ENCODE measurements around the gene LUC7L3. TPM values are rescaled to one million over a fixed set of nuclear protein-coding genes. Genes with fewer than 3 reads are reported as not detected.

Gene LUC7L3
- total RNA-seq, 4 donors from 2014 or later: 62.8 to 984 (median 159) TPM

DNA sequence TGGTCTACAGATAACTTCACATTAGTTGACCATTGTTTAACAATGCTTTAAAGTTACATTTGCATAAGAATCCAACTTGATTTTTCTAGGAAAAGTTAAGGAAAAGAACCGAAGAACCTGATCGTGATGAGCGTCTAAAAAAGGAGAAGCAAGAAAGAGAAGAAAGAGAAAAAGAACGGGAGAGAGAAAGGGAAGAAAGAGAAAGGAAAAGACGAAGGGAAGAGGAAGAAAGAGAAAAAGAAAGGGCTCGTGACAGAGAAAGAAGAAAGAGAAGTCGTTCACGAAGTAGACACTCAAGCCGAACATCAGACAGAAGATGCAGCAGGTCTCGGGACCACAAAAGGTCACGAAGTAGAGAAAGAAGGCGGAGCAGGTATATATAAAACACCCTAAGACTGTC lies 26.2 kb downstream of the LUC7L3 start:
- Histone ChIP-seq H3K27ac (no peak overlapping the region), H3K4me1 (no peaks in the 10 kb centered on the region), H3K27me3 (no peaks in the 10 kb centered on the region), H3K36me3 (peaks cover 2 to 95% (median 49%) of the 10 kb centered on the region in 4 donors), H3K9me3 (no peaks in the 10 kb centered on the region), H3K4me3 (no peak overlapping the region)
- 89 to 90% methylated on average over 12 of the region's 12 CpGs for WGBS, 2 donors (ENCODE audit: low coverage in 1 of 2)
- no peak for DNase-seq
- TF ChIP-seq POLR2AphosphoS5 (IDR thresholded peaks at IDR 0.05): no peak
- TF ChIP-seq, protein P1, sequence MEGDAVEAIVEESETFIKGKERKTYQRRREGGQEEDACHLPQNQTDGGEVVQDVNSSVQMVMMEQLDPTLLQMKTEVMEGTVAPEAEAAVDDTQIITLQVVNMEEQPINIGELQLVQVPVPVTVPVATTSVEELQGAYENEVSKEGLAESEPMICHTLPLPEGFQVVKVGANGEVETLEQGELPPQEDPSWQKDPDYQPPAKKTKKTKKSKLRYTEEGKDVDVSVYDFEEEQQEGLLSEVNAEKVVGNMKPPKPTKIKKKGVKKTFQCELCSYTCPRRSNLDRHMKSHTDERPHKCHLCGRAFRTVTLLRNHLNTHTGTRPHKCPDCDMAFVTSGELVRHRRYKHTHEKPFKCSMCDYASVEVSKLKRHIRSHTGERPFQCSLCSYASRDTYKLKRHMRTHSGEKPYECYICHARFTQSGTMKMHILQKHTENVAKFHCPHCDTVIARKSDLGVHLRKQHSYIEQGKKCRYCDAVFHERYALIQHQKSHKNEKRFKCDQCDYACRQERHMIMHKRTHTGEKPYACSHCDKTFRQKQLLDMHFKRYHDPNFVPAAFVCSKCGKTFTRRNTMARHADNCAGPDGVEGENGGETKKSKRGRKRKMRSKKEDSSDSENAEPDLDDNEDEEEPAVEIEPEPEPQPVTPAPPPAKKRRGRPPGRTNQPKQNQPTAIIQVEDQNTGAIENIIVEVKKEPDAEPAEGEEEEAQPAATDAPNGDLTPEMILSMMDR (IDR thresholded peaks at IDR 0.05): no peak
- no peak for TF ChIP-seq POLR2A (IDR thresholded peaks at IDR 0.05)
- TF ChIP-seq EP300 (IDR thresholded peaks at IDR 0.05; ENCODE audit: low read depth): no peak
- intact Hi-C loops (cut with DNase I; ENCODE audit: low total_unique reads) (no loop called here), in situ Hi-C loops (cut with MboI; ENCODE audit: low pct_ligation_motif_present in 1 of 4, low pct_unique_long_range_greater_than_20kb in 1 of 4, low sequenced_read_pairs in 3 of 4) (no loop called here)

DNA sequence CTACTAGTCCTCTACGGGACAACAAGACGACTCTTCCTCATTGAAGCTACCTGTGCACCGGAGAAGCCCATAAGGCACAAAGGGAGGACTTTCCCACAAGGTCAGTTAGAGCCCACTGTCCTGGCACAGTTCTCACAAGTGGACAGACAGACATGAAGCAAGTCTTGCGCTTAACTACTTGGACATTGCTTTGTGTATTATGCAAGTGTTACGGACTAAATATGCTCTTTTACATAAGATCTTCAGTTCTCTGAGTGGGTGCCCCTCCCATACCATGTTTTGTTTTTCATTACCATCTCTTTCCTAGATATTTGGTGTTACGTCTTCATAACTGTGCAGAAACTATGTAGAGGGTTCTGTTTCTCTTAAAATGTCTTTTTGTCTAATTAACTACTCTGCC lies 29.8 kb downstream of the LUC7L3 start:
- Histone ChIP-seq H3K4me1 (no peaks in the 10 kb centered on the region), H3K27ac (no peak overlapping the region), H3K27me3 (no peaks in the 10 kb centered on the region), H3K36me3 (peaks cover 0 to 84% (median 40%) of the 10 kb centered on the region in 4 donors), H3K9me3 (no peaks in the 10 kb centered on the region), H3K4me3 (no peak overlapping the region)
- DNase-seq: no peak
- intact Hi-C loops (cut with DNase I; ENCODE audit: low total_unique reads): no loop called here
- 83 to 93% methylated on average over 4 to 6 of the region's 6 CpGs for WGBS, 2 donors (ENCODE audit: low coverage in 1 of 2)
- TF ChIP-seq EP300 (IDR thresholded peaks at IDR 0.05; ENCODE audit: low read depth) (no peak), POLR2AphosphoS5 (IDR thresholded peaks at IDR 0.05) (no peak), POLR2A (IDR thresholded peaks at IDR 0.05) (no peak)
- TF ChIP-seq, protein P1 (IDR thresholded peaks at IDR 0.05): no peak
- in situ Hi-C loops (cut with MboI; ENCODE audit: low pct_ligation_motif_present in 1 of 4, low pct_unique_long_range_greater_than_20kb in 1 of 4, low sequenced_read_pairs in 3 of 4): no loop called here

DNA sequence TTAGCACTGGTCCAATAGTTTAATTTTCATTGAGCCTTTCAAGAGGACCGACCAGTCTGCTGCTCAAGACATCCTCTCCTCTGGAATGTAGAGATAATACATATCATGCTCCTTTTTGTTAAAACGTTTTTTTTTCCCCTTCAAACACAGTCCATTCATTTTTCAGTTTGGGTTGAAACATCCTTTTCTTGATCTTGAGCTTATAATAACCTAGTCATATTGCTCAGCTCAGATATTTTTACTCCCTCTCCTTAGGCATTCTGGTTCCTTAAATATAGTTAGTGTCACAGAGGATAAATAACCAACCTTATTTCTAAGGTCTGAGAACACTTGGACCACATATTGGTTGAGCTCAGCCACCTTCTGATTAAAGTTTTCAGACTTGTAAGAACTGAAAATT lies 35.1 kb downstream of the LUC7L3 start:
- in situ Hi-C loops (cut with MboI; ENCODE audit: low pct_ligation_motif_present in 1 of 4, low pct_unique_long_range_greater_than_20kb in 1 of 4, low sequenced_read_pairs in 3 of 4): no loop called here

DNA sequence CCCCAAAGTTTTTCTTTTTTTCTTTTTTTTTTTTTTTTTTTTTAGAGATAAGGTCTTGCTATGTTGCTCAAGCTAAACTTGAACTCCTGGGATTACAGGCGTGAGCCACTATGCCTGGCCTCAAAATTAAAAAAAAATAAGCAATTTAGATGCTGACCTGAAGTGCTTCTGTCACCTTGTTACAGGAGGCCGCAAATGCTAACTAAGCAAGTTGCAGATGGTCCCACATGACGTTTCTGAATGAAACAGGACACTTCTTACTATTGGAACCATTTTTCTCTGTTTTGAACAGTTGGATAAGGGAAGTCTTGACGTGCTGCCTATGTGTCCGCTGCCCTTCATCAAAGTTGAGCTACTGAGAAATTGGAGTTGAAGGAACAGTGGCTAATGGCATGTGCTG lies 39.1 kb downstream of the LUC7L3 start:
- no peaks in the 10 kb centered on the region for H3K9me3 ChIP-seq
- no peak for DNase-seq
- H3K4me3 ChIP-seq: no peak overlapping the region
- peaks cover 0 to 9% (median 3%) of the 10 kb centered on the region in 4 donors for H3K4me1 ChIP-seq
- H3K27me3 ChIP-seq: no peaks in the 10 kb centered on the region
- in situ Hi-C loops (cut with MboI; ENCODE audit: low pct_ligation_motif_present in 1 of 4, low pct_unique_long_range_greater_than_20kb in 1 of 4, low sequenced_read_pairs in 3 of 4) (no loop called here), intact Hi-C loops (cut with DNase I; ENCODE audit: low total_unique reads) (no loop called here)
- 67 to 79% methylated on average over 3 to 5 of the region's 5 CpGs for WGBS, 2 donors (ENCODE audit: low coverage in 1 of 2)
- no peak overlapping the region for H3K27ac ChIP-seq
- TF ChIP-seq, protein P1 (IDR thresholded peaks at IDR 0.05): no peak
- TF ChIP-seq POLR2AphosphoS5 (IDR thresholded peaks at IDR 0.05): no peak
- TF ChIP-seq EP300 (IDR thresholded peaks at IDR 0.05; ENCODE audit: low read depth): no peak
- TF ChIP-seq POLR2A (IDR thresholded peaks at IDR 0.05): no peak
- H3K36me3 ChIP-seq: peaks cover 0 to 7% (median 0%) of the 10 kb centered on the region in 4 donors

More for the DNA sequence above, 35.1 kb downstream of the LUC7L3 start:
- Histone ChIP-seq H3K4me1 (no peaks in the 10 kb centered on the region), H3K36me3 (peaks cover 0 to 34% (median 16%) of the 10 kb centered on the region in 4 donors), H3K27me3 (no peaks in the 10 kb centered on the region), H3K9me3 (no peaks in the 10 kb centered on the region), H3K27ac (no peak overlapping the region), H3K4me3 (no peak overlapping the region)
- WGBS, 2 donors (ENCODE audit: low coverage in 1 of 2): 51 to 57% methylated on average over 2 of the region's 2 CpGs
- intact Hi-C loops (cut with DNase I; ENCODE audit: low total_unique reads): no loop called here
- TF ChIP-seq, protein P1 (IDR thresholded peaks at IDR 0.05): no peak
- TF ChIP-seq POLR2AphosphoS5 (IDR thresholded peaks at IDR 0.05): no peak
- TF ChIP-seq POLR2A (IDR thresholded peaks at IDR 0.05): no peak
- DNase-seq: no peak
